B cell (primary cell): Measurements from ENCODE around the gene PCSK2. TPM values are rescaled to one million over a fixed set of nuclear protein-coding genes. Genes with fewer than 3 reads are reported as not detected.

Source experiments
- ATAC-seq: fragments of 200-7000 bp; cut with Tn5 transposase; one replicate; pipeline ENCODE4 v1.10.0; 2021; ENCODE audit warnings: low read depth, mild to moderate bottlenecking, moderate number of reproducible peaks, moderate library complexity
- CTCF ChIA-PET: fragments of 350-600 bp; sonication (Branson Sonifier 250); formaldehyde crosslinking; loops from one replicate; lab custom pipeline; 2021; ENCODE audit warnings: antibody characterized with exemption, inconsistent platforms; lab: Charles Lee
- POLR2A ChIA-PET: fragments of 350-600 bp; sonication (Branson Sonifier 250); formaldehyde crosslinking; loops from one replicate; lab custom pipeline; 2021; ENCODE audit warnings: antibody characterized with exemption; lab: Charles Lee
- DNase-seq: peaks from one replicate; pipeline ENCODE4 v3.0.0; 2013
- H2AFZ ChIP-seq: 2 replicates; pipeline ENCODE4 v1.6.1; 2012; ENCODE audit warnings: mild to moderate bottlenecking, low read depth, low read length; ENCODE audit not compliant: insufficient read depth, poor library complexity, severe bottlenecking
- H3K27ac ChIP-seq, 2 donors: 1 replicate in 1 of 2; 2 replicates in 1 of 2; pipeline ENCODE4 v1.5.1; 2012 to 2013; ENCODE audit warnings: low read length in 2 of 2, mild to moderate bottlenecking in 2 of 2, moderate library complexity in 1 of 2
- H3K27me3 ChIP-seq, 4 experiments: fragments of 200-600 bp in 1 of 4; sonication (generic) in 1 of 4; replicated peaks in 1 of 4; 1 replicate in 2 of 4; 2 replicates in 2 of 4; pipeline versions ENCODE4 v1.6.1 to v1.7.0; 2013 to 2016; ENCODE audit warnings: low read length in 3 of 4, mild to moderate bottlenecking in 2 of 4, mixed read lengths in 1 of 4, moderate library complexity in 1 of 4; ENCODE audit not compliant: insufficient read depth in 4 of 4, control insufficient read depth in 3 of 4; ENCODE audit errors: control extremely low read depth in 1 of 4
- H3K36me3 ChIP-seq, 2 experiments: replicated peaks in 1 of 2; 1 replicate in 1 of 2; 2 replicates in 1 of 2; pipeline versions ENCODE4 v1.6.1 to v1.7.1; 2013; ENCODE audit warnings: low read length in 1 of 2; ENCODE audit not compliant: insufficient read depth in 2 of 2, control insufficient read depth in 1 of 2; ENCODE audit errors: control extremely low read depth in 1 of 2, extremely low read depth in 1 of 2
- H3K4me1 ChIP-seq, 2 donors: fragments of 200-600 bp in 1 of 2; sonication (generic) in 1 of 2; 1 replicate in 1 of 2; 2 replicates in 1 of 2; pipeline versions ENCODE4 v1.5.1 to v1.6.1; 2013 to 2017; ENCODE audit warnings: low read length in 2 of 2; ENCODE audit not compliant: control insufficient read depth in 2 of 2, insufficient read depth in 2 of 2
- H3K4me2 ChIP-seq: replicated peaks from 2 replicates; pipeline ENCODE3; 2012; ENCODE audit warnings: mild to moderate bottlenecking, low read depth, low read length; ENCODE audit not compliant: poor library complexity, severe bottlenecking
- H3K4me3 ChIP-seq, 5 experiments: fragments of 200-600 bp in 1 of 5; sonication (generic) in 1 of 5; 1 replicate in 3 of 5; 2 replicates in 2 of 5; pipeline versions ENCODE4 v1.5.1 to v1.7.0; 2011 to 2016; ENCODE audit warnings: low read length in 4 of 5, mild to moderate bottlenecking in 4 of 5, low read depth in 2 of 5, control low read depth in 1 of 5, moderate library complexity in 1 of 5; ENCODE audit not compliant: insufficient read depth in 1 of 5; ENCODE audit errors: control extremely low read depth in 1 of 5, extremely low read depth in 1 of 5
- H3K79me2 ChIP-seq: fragments of 200-600 bp; sonication (generic); one replicate; pipeline ENCODE4 v1.6.0; 2016; ENCODE audit warnings: low read length; ENCODE audit not compliant: control insufficient read depth, insufficient read depth
- H3K9ac ChIP-seq: fragments of 200-600 bp; sonication (generic); 2 replicates; pipeline ENCODE4 v1.6.1; 2017; ENCODE audit warnings: mild to moderate bottlenecking, low read length, moderate library complexity
- H3K9me3 ChIP-seq, 3 donors: one replicate each; pipeline versions ENCODE4 v1.6.1 to v1.7.1; 2013; ENCODE audit warnings: low read length in 2 of 3; ENCODE audit not compliant: control insufficient read depth in 2 of 3, insufficient read depth in 1 of 3; ENCODE audit errors: control extremely low read depth in 1 of 3
- H4K20me1 ChIP-seq: 2 replicates; pipeline ENCODE4 v1.6.0; 2012; ENCODE audit warnings: mild to moderate bottlenecking, low read length; ENCODE audit not compliant: insufficient read depth, control insufficient read depth, poor library complexity, severe bottlenecking
- H3K27ac Mint-ChIP-seq: one replicate; pipeline ENCODE4 v1.8.0; 2021; ENCODE audit warnings: mixed read lengths
- H3K27me3 Mint-ChIP-seq: one replicate; pipeline ENCODE4 v1.8.0; 2021; ENCODE audit warnings: mixed read lengths
- H3K4me1 Mint-ChIP-seq: one replicate; pipeline ENCODE4 v1.8.0; 2021; ENCODE audit warnings: mixed read lengths
- H3K4me3 Mint-ChIP-seq: one replicate; pipeline ENCODE4 v1.8.0; 2021; ENCODE audit warnings: mixed read lengths
- H3K9me3 Mint-ChIP-seq: one replicate; pipeline ENCODE4 v1.8.0; 2022; ENCODE audit warnings: mixed read lengths; ENCODE audit not compliant: insufficient read depth
- CTCF ChIP-seq: fragments of 200-600 bp; IDR thresholded peaks from one replicate; pipeline ENCODE4 v1.8.0; 2022; ENCODE audit warnings: antibody characterized with exemption, mild to moderate bottlenecking
- EZH2 ChIP-seq: IDR thresholded peaks from 2 replicates; pipeline ENCODE4 v1.6.1; 2012; ENCODE audit warnings: borderline replicate concordance, low read depth, mild to moderate bottlenecking, moderate library complexity, low read length; ENCODE audit not compliant: insufficient read depth, poor library complexity, severe bottlenecking
- WGBS: methylation state at CpG from one replicate; pipeline ENCODE4 v1.1.5; 2013; ENCODE audit warnings: missing lambda C conversion rate; ENCODE audit not compliant: insufficient coverage; 5-methylcytosine and 5-hydroxymethylcytosine counted together
- intact Hi-C: fragments of 100-400 bp; cut with micrococcal nuclease; formaldehyde crosslinking; loops from one replicate; pipeline ENCODE4 v1.10.0; 2022
- polyA plus RNA-seq: library from polyadenylated mRNA; depleted of rRNA; stranded (reverse); fragments of >200 nt; gene quantifications from 2 replicates; pipeline ENCODE4 v1.2.3, GENCODE V29; 2012
- total RNA-seq, 2 donors: library from RNA; stranded (reverse); fragments of 120-200 nt in 1 of 2; gene quantifications; 1 replicate in 1 of 2; 2 replicates in 1 of 2; pipeline versions ENCODE4 v1.2.3 to v1.2.4, GENCODE V29; 2013 to 2022

Gene PCSK2
- total and polyA plus RNA-seq, 2 donors (not counting 1 experiment from before 2014, with no cell fraction given): not detected

- no peaks in the 10 kb centered on the region for H3K79me2 ChIP-seq
- ChIA-PET POLR2A (no interaction called here), CTCF (no interaction called here)
- TF ChIP-seq CTCF (no peak), EZH2 (no peak)
- no peaks in the 10 kb centered on the region for H3K36me3 ChIP-seq
- H3K27me3 ChIP-seq: no peaks in the 10 kb centered on the region
- intact Hi-C loops: no loop called here
- H2AFZ ChIP-seq: no peak overlapping the region
- H3K27ac ChIP-seq: no peak overlapping the region
- H3K27ac Mint-ChIP-seq: no peak overlapping the region
- no peaks in the 10 kb centered on the region for H3K4me1 ChIP-seq
- H3K4me3 ChIP-seq: no peak overlapping the region
- no peaks in the 10 kb centered on the region for H3K9me3 Mint-ChIP-seq
- H3K9me3 ChIP-seq: no peaks in the 10 kb centered on the region
- H3K9ac ChIP-seq: no peak overlapping the region
- H3K27me3 Mint-ChIP-seq: peaks cover 7% of the 10 kb centered on the region
- no peak for ATAC-seq
- no peak overlapping the region for H3K4me3 Mint-ChIP-seq
- no peak for DNase-seq
- no peaks in the 10 kb centered on the region for H4K20me1 ChIP-seq
- no CpG with 5 or more reads among the region's 2 CpGs for WGBS
- H3K4me2 ChIP-seq: no peak overlapping the region
- H3K4me1 Mint-ChIP-seq: no peaks in the 10 kb centered on the region
These were observed 118.0 kb downstream of the PCSK2 start for GRCh38 chr20:17344790-17345189.

GRCh38 chr20:17345321-17345720 lies 118.5 kb downstream of the PCSK2 start:
- 100% methylated on average over 1 of the region's 2 CpGs for WGBS
- H3K27me3 ChIP-seq: no peaks in the 10 kb centered on the region
- H3K9me3 Mint-ChIP-seq: no peaks in the 10 kb centered on the region
- H3K4me3 Mint-ChIP-seq: no peak overlapping the region
- H3K27ac ChIP-seq: no peak overlapping the region
- H4K20me1 ChIP-seq: no peaks in the 10 kb centered on the region
- CTCF ChIA-PET: no interaction called here
- H3K79me2 ChIP-seq: no peaks in the 10 kb centered on the region
- DNase-seq (no peak), ATAC-seq (no peak)
- H3K4me1 ChIP-seq: no peaks in the 10 kb centered on the region
- H3K9me3 ChIP-seq: no peaks in the 10 kb centered on the region
- no peak overlapping the region for H3K4me3 ChIP-seq
- no peak overlapping the region for H3K27ac Mint-ChIP-seq
- peaks cover 13% of the 10 kb centered on the region for H3K27me3 Mint-ChIP-seq
- POLR2A ChIA-PET: no interaction called here
- no peak for TF ChIP-seq EZH2
- TF ChIP-seq CTCF: no peak
- intact Hi-C loops: no loop called here
- H2AFZ ChIP-seq: no peak overlapping the region
- H3K36me3 ChIP-seq: no peaks in the 10 kb centered on the region
- no peak overlapping the region for H3K9ac ChIP-seq
- H3K4me2 ChIP-seq: no peak overlapping the region
- H3K4me1 Mint-ChIP-seq: no peaks in the 10 kb centered on the region
